NCI-H774 (cell line): ENCODE results near the gene SLC19A1.
"Not testable (repeated sequence)": the region's sequence is repeated elsewhere in the genome, so short reads cannot be mapped to it uniquely, and the experiment has no call there.

Source experiments
- DNase-seq: peaks from one replicate; lab custom pipeline; 2025; lab: John Stamatoyannopoulos, UW

SLC19A1 gene

GRCh38 chr21:45504516-45505415 lies 37.5 kb downstream of the SLC19A1 start:
- no peak for DNase-seq

DNA sequence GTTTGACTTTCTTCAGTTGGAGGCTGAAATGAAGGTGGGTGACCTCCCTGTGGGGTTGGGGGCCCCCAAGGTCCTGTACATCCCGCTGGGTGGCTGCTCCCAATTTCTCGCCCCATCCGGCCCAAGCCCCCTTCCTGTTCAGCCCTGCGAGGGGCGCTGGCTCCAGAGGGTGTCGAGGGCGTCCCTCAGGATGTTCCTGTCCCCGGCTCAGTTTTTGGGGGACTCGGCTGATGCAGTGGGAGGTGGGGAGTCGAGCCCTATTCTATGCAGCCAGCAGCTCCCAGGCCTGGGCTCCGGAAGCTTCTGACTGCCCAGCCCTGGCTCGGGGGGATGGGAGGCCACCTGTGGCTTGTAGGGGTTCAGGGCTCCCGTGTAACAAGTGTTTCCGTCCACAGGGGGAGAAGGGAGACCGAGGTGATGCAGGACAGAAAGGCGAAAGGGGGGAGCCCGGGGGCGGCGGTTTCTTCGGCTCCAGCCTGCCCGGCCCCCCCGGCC lies 38.2 kb downstream of the SLC19A1 start:
- DNase-seq: no peak

DNA sequence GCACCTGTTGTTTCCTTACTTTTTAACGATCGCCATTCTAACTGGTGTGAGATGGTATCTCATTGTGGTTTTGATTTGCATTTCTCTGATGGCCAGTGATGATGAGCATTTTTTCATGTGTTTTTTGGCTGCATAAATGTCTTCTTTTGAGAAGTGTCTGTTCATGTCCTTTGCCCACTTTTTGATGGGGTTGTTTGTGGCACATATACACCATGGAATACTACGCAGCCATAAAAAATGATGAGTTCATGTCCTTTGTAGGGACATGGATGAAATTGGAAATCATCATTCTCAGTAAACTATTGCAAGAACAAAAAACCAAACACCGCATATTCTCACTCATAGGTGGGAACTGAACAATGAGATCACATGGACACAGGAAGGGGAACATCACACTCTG lies 39.0 kb downstream of the SLC19A1 start:
- DNase-seq: not testable (repeated sequence)

DNA sequence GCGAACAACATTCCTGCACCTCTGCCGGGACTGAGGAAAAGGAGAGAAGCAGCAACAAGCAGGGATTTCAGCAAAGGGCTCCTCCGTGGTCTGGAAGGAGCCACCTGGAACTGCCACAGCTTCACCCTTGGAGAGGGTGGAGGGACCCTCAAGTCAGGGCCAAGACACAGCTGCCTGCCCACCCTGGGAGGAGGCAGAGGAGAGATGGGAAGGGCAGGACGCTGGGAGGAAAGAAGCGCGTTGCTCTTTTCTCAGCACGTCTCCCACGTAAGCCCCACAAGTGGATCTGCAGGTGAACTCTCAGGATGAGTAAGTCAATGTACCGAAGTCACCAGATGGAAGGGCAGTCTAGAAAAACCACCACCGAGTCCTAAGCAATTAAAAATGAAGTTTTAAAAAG lies 39.6 kb downstream of the SLC19A1 start:
- no peak for DNase-seq

- DNase-seq: no peak
Observed at GRCh38 chr21:45502006-45502345, 40.3 kb downstream of the SLC19A1 start.

GRCh38 chr21:45501081-45502005 lies 40.9 kb downstream of the SLC19A1 start:
- not testable (repeated sequence) for DNase-seq

GRCh38 chr21:45499970-45500577 lies 42.2 kb downstream of the SLC19A1 start:
- no peak for DNase-seq

DNA sequence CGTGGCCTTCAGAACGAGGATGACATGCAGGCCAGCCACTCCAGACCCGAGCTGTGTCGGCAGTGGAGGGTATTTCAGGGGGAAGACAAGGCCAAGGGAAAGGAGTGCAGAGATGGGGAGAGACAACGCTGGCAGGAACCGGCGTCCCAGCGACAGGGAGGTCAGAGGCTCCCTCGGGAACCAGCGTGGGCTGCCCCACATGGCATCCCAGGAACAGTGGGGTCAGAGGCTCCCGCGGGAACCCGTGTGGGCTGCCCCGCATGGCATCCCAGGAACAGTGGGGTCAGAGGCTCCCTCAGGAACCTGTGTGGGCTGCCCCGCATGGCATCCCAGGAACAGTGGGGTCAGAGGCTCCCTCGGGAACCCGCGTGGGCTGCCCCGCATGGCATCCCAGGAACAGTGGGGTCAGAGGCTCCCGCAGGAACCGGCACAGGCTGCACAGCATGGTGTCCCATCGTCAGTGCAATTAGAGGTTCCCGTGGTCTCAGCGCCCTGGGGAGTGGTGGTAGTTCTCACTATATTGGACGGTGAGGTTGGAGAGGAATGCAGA lies 43.0 kb downstream of the SLC19A1 start:
- no peak for DNase-seq

- no peak for DNase-seq
Observed at GRCh38 chr21:45498646-45499000, 43.6 kb downstream of the SLC19A1 start.

- DNase-seq: no peak
Observed at GRCh38 chr21:45497846-45498645, 44.2 kb downstream of the SLC19A1 start.

- no peak for DNase-seq
Observed at GRCh38 chr21:45496968-45497845, 45.0 kb downstream of the SLC19A1 start.

DNA sequence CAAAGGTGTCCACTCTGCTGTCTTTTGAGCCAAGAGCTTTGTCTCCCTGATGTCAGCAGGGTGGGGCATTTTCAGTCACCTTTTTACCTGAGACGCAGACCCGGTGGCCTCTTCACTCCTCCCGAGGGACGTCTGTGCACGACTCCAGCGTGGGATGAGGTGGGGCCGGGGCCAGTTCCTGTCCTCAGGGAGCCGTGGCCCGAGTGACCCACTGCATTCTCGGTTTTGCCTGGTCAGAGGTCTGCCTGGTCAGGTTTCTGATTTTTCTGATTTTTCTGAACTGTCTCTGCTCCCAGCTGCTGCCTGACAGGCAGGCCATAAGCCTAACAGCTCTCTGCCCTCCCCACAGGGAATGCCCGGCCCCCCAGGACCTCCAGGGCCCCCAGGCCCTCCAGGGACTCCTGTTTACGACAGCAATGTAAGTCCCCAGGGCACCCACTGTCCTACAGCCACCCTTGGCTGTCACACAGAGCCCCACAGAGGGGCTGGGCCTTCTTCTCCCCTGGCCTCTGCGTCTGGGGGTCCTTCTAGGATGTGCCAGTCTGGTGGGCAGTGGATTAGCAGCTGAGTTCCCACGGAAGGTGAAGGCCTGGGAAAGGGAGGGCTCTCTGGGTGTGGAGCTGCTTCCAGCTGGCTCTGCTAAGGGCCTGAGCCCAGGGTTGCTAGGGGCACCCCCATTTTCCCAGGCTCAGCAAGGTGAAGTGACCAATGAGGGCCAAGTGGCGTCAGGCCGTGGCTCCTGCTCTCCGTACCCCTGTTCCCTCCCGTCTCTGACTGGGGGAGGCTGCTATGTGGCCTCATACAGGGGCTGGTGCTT lies 45.9 kb downstream of the SLC19A1 start:
- DNase-seq: no peak

DNA sequence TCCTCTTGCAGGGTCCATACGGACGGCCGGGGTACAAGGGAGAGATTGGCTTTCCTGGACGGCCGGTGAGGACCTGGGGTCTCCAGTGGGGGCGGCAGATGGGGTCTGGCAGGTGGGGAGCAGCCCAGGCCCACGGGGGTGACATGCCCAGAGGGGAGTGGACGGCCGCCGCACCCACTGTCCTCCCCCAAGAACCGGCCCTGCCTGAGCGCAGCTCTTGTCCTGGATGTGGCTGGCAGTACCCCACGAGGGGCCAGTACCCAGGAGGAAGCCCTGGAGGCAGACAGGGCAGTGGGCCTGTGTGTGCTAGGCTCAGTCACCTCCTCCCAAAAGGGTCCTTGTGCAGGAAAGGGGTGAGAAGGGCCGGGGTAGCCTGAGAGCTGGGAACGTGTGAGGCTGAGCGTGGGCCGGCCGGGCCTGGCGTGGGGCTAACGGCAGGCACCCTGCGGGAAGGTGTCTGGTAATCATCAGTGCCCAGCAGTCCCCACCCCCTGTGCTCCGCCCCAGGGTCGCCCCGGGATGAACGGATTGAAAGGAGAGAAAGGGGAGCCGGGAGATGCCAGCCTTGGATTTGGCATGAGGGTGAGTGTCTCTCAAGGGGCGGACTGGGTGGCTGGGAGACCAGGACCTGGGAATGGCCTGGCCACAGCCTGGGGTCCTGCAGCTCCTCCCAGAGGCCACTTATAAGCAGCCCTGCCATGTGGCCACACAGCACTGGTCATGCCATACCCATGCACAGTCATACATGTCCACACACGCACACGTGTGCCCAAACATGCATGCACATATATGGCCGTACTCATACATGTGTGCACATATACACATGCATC lies 47.2 kb downstream of the SLC19A1 start:
- no peak for DNase-seq

DNA sequence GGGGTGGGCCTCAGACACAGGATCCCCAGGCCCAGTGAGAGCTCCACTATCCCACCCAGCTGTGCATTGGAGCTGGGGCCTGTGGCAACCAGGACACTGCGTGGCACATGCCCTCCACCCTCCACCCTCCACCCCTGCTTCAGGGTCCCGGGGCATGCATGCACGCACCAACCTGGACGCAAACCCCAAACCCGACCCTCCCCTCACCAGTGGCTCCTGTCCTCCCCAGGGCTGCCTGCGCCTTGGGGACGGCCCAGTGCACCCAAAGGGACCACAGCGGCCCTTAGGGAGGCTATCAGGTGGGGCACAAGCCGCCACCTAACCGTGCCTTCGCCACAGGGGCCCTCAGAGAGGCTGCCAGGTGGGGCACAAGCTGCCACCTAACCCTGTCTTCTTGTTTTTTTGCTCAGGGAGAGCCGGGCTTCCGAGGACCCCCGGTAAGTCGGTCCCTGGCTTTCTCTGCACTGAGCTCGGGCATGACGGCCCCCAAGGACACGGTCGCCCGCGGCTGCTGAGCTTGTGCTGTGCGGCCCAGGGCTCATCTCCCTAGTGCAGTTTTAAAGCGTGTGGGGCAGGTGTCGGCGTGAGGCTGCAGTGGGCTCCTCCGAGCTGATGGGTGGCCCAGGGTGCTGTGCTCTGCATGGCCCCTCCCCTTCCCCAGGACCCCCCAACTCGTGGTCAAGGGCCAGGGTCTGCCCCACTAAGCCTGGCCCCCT lies 47.9 kb downstream of the SLC19A1 start:
- no peak for DNase-seq

GRCh38 chr21:45493401-45494001 lies 48.7 kb downstream of the SLC19A1 start:
- no peak for DNase-seq

GRCh38 chr21:45492765-45493164 lies 49.5 kb downstream of the SLC19A1 start:
- DNase-seq: no peak

DNA sequence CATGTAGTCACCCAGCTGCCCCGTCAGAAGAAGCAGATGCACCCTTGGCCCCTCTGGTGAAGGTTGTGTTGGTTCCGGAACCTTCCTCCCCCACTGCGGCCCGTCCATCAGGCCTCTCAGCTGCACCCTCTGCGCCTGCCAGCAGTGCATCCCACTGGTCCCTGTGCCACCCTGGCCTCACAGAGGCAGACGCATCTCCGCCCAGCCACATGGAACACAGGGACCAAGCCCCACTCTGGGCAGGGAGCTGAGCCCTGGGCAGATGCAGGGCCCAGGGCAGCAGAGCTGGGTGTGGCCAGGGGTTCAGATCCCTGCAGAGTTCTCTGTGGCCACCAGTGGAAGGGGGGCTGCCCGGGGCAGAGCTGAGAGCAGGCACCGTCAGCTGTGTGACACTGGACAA lies 50.6 kb downstream of the SLC19A1 start:
- DNase-seq: no peak
